VCaP (cell line): Measurements from ENCODE around the gene XPO6.

Source experiments
- H3K27ac ChIP-seq: fragments of 450-650 bp; 2 replicates; pipeline ENCODE4 v1.5.1; 2017
- CTCF ChIP-seq: fragments of 450-650 bp; conservative IDR thresholded peaks from 2 replicates; pipeline ENCODE4 v1.5.1; 2017; ENCODE audit warnings: mild to moderate bottlenecking, moderate library complexity

XPO6 gene, protein sequence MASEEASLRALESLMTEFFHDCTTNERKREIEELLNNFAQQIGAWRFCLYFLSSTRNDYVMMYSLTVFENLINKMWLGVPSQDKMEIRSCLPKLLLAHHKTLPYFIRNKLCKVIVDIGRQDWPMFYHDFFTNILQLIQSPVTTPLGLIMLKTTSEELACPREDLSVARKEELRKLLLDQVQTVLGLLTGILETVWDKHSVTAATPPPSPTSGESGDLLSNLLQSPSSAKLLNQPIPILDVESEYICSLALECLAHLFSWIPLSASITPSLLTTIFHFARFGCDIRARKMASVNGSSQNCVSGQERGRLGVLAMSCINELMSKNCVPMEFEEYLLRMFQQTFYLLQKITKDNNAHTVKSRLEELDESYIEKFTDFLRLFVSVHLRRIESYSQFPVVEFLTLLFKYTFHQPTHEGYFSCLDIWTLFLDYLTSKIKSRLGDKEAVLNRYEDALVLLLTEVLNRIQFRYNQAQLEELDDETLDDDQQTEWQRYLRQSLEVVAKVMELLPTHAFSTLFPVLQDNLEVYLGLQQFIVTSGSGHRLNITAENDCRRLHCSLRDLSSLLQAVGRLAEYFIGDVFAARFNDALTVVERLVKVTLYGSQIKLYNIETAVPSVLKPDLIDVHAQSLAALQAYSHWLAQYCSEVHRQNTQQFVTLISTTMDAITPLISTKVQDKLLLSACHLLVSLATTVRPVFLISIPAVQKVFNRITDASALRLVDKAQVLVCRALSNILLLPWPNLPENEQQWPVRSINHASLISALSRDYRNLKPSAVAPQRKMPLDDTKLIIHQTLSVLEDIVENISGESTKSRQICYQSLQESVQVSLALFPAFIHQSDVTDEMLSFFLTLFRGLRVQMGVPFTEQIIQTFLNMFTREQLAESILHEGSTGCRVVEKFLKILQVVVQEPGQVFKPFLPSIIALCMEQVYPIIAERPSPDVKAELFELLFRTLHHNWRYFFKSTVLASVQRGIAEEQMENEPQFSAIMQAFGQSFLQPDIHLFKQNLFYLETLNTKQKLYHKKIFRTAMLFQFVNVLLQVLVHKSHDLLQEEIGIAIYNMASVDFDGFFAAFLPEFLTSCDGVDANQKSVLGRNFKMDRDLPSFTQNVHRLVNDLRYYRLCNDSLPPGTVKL

GRCh38 chr16:28211758-28212531 is at the start of gene XPO6:
Gene XPO6 (minus strand): TSS chr16:28211965. CDS start chr16:28211368, 597 bp downstream.
- no peak for TF ChIP-seq CTCF
- H3K27ac ChIP-seq = peak within 1 kb of the TSS; percentile 78

DNA sequence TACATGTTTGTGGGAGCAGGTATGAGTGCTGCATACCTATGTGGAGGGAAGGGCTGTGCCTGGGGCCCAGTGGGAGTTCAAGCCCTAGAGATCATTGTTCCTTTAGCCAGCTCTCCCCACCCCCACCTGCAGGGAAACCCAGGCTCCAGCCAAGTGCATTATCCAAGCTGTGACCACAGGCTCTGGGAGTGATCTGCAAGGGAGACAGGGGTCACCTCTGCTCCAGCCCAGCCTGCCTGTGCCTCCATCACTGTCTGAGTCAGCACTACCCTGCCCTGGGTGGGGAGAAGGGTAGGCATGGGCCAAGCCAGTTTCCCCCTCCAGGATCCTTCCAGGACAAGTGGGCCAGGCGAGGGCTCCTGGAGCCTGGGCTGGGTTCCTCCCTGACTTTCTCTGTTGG is 48.4 kb upstream of the XPO6 start:
- TF ChIP-seq CTCF = no peak
- no peak overlapping the region for H3K27ac ChIP-seq

DNA sequence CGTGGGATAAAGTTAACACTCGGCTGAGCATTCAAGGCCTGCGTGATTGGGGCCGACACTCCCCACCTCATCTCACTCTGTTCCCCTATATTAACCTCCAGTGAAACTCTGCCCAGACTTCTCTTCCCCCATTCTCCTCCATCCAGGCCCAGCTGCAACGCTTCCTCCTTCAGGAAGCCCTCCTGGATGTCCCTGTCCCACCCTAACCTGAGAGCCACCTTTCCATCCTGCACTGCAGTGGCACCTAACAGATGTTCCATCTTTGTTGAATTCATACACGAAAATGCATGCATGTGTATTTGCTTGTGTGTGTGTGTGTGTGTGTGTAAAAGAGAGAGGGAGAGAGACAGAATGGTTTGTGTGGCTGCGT is 48.0 kb upstream of the XPO6 start:
- no peak for TF ChIP-seq CTCF
- H3K27ac ChIP-seq = no peak overlapping the region

GRCh38 chr16:28259091-28259780 is 47.5 kb upstream of the XPO6 start:
- no peak overlapping the region for H3K27ac ChIP-seq
- no peak for TF ChIP-seq CTCF

DNA sequence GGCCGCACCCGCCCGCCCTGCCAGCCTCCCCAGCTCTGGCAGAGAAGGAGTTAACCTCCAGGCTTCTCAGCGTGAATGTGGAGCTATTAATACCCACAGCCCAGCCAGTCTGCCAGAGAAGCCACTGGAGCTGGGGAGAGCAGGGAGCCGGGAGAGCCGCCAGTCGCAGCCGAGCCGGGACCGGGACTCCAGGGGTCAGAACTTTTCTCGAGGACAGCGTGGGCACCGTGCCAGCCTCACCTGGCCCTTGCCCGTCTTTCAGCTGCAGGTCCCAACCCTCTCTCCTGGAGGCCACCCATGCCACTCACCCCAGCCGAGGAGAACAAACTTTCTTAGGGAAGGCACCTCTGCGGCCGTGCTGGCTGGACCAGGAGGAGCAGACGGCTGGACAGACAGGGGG is 46.8 kb upstream of the XPO6 start:
- TF ChIP-seq CTCF = no peak
- no peak overlapping the region for H3K27ac ChIP-seq

DNA sequence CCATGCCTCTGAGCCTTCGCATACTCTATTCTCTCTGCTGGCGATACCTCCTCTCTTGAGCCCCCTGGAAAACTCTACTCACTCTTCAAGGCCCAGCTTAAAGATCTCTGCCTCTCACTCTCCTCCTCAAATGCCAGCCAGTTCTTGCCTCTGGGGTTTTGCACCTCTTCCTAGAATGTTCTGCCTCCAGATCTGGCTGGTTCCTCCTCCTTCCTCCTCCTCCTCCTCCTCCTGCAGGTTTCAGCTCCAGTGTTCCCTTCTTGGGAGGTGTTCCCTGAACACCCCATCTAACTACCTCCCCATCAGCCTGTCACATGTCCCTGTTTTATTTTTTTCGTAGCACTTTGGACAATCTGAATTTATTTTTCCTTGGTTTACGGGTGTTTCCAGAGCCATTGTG is 45.5 kb upstream of the XPO6 start:
- no peak for TF ChIP-seq CTCF
- H3K27ac ChIP-seq = no peak overlapping the region
